Measurements from ENCODE around the gene NBPF12. TPM values are rescaled to one million over a fixed set of nuclear protein-coding genes. Genes with fewer than 3 reads are reported as not detected.

Gene NBPF12
- total and polyA plus RNA-seq, 2 donors from 2014 or later (not counting 2 experiments from before 2014, with no cell fraction given): 1.6 to 4.9 TPM

Other genes with a start within 250 kb of the NBPF12 start
- 18.5 and 23.9 TPM in 2 replicates for gene PRKAB2, start 234.1 kb downstream of the NBPF12 start, total RNA-seq
- gene PRKAB2, start 234.1 kb downstream of the NBPF12 start, polyA plus RNA-seq: 5.9 and 6.4 TPM in 2 replicates